ENCODE data around the gene PPP1CC. TPM values are rescaled to one million over a fixed set of nuclear protein-coding genes. Genes with fewer than 3 reads are reported as not detected.
"Not testable (repeated sequence)": the region's sequence is repeated elsewhere in the genome, so short reads cannot be mapped to it uniquely, and the experiment has no call there.

The PPP1CC gene
- total RNA-seq, 1 donor from 2014 or later = 102 TPM

DNA sequence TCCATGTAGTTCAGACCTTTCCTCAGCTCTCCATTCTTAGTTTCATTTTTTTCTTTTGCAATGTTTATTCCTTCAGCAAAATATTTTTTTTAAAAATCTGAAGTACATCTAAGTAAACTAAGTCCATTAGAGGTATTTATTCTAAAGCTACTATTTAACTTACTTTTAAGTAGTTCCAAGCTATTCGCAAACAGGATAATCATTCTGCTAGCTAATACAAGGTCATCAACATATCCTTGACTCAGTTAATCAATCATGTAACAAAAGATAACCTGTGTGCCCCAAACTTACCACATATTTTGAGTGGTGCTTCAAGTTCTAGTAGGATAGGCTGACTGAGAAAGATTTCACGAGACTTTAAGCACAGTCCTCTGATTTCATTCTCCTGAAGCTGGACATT is 11.2 kb downstream of the PPP1CC start:
- intact Hi-C loops (cut with DNase I) = no loop called here
- no peak for DNase-seq (ENCODE audit: low spot score)

DNA sequence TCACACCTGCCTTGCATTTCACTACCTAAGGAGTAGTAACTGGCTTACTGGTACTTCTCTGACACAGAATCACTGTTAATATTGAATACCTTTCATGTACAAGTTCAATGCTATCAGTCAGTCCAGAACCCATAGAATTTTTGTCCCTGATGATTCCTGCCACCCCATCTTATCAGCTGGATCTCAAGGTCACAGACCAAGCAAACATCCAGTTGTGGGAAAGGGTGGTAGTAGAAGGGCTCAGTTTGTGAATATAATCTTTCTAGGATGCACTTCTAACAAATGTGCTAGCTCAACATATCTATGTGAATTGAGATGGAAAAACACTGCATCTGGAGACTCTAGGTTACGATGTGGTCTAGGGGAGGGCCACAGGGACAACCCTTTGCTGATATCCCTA is 14.1 kb downstream of the PPP1CC start:
- DNase-seq (ENCODE audit: low spot score) = no peak
- intact Hi-C loops (cut with DNase I) = no loop called here

DNA sequence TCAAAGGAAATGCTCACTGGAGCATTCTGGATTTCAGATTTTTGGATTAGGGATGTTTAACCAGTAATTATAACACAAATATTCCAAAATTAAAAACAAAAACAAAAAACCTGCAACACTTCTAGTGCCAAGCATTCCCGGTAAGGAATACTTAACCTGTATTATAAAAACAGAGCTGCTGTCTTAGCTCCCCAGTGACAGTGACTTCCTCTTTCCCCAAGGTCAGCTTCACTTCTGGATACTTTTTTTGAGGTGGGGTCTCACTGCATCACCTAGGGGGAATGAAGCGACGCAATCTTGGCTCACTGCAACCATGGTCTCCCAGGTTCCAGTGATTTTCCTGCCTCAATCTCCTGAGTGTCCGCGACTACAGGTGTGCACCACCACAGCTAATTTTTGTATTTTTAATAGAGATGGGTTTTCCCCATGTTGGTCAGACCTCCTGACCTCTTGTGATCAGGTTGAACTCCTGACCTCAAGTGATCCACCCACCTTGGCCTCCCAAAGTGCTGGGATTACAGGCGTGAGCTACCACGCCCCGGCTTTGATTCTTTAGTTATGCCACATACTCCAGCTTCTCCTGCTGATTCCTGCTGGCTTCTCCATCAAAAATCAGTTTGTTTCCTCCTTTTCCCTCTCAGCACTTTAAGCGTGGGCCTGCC is 15.9 kb downstream of the PPP1CC start:
- no peak for DNase-seq (ENCODE audit: low spot score)
- intact Hi-C loops (cut with DNase I) = no loop called here

DNA sequence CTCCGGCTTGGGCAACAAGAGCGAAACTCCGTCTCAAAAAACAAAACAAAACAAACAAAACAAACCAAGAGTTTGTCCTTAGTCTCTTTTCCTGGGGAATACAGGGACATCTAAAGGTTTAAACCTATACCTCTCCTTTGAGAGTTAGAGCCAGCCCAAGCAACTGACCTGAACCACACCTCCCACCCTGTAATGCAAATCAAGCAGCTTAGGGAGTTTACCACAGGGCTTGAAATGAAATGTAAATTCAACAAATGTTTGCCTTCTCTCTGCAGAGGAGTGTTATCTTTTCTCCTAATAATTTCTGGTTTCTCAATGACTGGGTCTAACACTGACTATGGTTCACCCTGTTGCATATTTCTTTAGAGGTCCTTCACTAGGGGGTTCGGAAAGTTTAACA is 16.7 kb downstream of the PPP1CC start:
- intact Hi-C loops (cut with DNase I) = no loop called here
- DNase-seq (ENCODE audit: low spot score) = no peak

DNA sequence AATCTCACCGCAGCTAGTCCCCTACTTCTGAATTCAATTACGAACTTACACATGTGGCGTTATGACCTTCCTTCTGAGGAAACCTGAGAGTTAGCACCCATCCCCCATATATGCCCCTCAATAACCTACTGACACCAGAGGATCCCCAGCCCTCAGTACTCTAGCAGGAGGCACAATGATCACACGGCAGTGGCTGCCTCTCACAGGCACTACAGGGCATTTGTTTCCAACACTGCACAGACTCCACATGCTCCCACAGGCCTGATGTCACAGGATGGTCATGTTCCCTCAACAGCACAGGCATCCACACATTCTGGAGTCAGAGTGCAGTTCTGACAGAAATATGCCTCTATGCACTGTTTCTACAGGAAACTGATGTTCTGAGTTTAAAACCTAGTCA is 17.4 kb downstream of the PPP1CC start:
- DNase-seq (ENCODE audit: low spot score) = no peak
- intact Hi-C loops (cut with DNase I) = no loop called here

DNA sequence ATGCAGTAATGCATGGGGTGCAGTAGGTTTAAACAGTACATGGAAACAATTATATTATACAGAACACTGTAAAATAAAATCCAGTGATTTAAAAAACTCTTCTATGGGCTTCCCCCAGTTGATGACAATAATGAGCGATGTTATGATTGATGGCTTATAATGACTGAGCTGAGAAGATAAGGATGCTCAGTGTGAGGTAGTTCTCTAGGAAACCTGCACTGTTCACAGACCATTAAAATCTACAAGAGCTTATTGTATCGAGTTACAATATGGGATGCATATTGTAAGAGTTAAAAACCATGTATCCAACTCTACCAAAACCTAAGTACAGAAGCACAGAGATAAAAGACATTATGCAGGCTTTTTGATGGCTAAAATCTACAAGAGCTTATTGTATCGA is 19.8 kb downstream of the PPP1CC start:
- DNase-seq (ENCODE audit: low spot score); intact Hi-C loops (cut with DNase I): not testable (repeated sequence)

DNA sequence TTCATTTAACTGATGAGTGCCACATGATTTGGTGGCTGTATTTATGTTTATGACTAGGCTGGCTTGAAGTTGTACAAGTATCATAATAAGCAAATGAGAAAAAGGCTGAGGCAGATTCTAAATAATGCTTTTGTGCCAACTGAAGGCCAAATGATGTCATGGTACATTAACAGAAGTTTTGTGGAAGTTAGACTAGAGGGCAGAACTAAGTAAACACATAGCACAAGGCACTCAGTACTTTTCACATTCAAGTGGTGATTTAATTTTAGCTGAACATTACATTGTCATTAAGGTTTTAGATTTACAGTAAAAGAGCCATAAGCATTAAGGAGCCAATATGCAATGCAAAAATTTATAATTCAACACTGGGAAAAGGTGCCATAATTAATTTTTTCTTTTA is 21.1 kb downstream of the PPP1CC start:
- no peak for DNase-seq (ENCODE audit: low spot score)
- intact Hi-C loops (cut with DNase I) = no loop called here

DNA sequence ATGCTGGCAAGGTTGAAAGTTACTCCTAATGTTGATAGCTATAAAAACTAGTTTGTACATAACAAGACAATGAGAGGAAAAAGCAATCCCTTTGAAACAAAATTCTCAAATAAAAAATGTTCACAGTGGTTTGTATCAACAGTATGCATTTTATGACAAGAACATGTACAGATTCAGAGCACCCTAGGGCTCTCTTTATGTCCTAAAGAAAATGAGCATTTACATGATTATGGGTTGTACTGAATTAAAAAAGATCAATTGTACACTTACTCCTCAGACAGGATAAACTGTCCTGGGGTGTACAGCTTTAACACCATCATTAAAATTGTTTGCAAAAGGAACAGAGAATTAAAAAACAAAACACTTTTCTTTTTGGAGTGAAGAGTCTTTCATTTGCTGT is 22.2 kb downstream of the PPP1CC start:
- no peak for DNase-seq (ENCODE audit: low spot score)
- intact Hi-C loops (cut with DNase I) = no loop called here

DNA sequence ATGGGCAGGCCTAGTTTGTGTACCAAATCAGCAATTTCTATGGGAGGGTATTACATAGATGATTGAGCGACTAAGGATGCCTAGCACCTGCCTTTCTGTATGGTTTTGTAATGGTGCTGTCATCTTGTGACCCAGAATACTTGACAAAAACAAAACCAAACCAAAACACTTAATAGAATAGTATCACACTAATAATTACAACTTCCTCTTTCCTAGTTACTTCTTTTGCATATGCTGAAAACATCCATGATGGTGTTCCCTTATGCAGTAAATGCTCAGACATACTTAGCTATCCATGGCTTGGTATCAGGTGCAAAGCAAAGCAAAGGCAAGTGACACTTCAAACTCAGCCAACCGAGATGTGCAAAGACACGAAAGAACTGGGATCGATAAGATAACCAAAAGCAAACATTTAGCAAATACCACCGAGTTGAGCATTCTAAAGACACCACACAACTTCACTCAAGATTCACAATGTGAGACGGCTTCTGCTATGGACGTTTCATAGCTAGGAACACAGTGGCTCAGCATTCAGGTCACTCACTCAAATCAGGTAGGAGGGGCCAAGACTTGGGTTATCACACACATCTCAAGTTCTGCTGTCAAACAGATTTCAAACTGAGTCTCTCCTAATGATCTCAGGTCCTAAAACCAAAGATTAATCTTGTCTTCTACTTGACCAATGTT is 24.3 kb downstream of the PPP1CC start:
- intact Hi-C loops (cut with DNase I) = no loop called here
- no peak for DNase-seq (ENCODE audit: low spot score)

DNA sequence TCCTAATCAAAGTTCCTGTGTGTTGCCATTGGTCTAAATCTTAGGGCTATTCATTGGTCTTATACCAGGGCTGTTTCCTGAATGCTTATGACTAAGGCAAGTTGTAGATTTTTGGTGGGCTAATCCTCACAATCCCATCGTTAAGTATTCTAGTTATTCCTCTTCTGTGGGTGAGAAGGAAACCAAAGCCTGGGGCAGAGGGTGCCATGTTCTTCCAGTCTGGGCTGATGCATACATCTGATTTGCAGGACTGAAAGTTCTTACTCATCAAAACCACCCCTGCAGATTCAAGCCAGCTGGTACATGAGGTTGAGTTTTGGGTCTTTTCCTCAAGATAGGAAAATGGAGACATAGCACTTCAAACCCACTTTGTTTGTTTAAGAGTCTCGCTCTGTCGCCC is 25.7 kb downstream of the PPP1CC start:
- DNase-seq (ENCODE audit: low spot score) = no peak
- intact Hi-C loops (cut with DNase I) = no loop called here

DNA sequence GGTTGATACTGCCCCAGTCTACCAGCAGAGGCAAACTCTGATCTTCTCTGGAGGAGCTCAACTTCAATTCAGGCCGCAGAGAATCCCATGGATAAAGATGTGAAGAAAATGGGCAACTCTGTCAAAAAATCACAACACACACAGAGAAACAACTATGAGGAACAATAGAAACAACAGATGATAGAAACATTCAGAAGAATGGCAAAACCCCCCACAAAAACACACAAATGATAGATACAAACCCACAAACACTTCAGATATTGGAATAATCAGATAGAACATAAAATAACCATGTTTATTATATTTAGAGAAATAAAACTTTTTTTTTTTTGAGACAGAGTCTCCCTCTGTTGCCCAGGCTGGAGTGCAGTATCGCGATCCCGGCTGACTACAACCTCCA is 33.8 kb downstream of the PPP1CC start:
- intact Hi-C loops (cut with DNase I) = no loop called here
- no peak for DNase-seq (ENCODE audit: low spot score)

DNA sequence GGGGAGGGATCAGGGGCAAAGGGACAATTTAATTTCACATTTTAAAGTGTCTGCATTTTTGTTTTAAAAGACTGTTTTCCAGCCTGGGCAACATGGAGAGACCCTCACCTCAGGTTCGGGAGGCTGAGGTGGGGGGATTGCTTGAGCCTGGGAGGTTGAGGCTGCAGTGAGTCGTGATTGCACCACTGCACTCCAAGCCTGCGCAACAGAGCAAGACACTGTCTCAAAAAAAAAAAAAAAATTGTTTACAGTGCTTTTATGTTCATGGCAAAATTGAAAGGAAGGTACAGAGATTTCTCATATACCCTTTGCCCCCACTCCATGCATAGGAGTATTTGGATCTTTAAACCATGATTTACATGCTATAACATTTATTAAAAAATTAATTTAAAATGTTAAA is 37.4 kb downstream of the PPP1CC start:
- intact Hi-C loops (cut with DNase I) = no loop called here
- DNase-seq (ENCODE audit: low spot score) = no peak

DNA sequence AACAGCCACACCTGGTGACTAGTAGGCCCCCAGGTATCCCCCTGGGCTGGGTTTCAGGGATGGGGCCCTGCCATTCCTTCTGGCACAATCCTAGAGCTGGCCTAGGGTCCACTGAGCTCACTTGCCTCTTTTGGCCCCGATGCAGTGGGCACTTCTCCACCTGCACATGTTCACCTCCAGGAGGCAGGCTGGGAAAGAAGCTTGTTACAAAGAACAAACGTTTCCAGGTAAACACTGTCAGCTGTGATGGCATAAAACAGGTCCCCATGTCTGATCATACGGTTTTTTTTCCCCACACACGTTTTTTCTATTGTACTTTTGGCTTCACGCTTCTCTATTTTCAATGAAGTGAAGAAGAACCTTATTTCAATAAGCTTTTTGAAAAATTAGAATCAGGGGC is 37.9 kb downstream of the PPP1CC start:
- intact Hi-C loops (cut with DNase I) = no loop called here
- no peak for DNase-seq (ENCODE audit: low spot score)

DNA sequence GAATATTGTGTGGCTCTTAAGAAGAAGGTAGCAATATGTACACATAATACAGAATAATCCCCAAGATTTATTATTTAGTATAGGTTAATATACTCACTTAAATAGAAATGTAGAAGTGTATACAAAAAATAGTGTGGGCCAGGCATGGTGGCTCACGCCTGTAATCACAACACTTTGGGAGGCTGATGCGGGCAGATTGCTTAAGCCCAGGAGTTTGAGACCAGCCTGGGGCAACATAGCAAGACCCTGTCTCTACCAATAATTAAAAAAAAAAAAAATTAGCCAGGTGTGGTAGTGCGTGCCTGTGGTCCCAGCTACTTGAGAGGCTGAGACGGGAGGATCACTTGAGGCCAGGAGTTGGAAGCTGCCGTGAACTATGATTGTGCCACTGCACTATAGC is 38.5 kb downstream of the PPP1CC start:
- no peak for DNase-seq (ENCODE audit: low spot score)
- intact Hi-C loops (cut with DNase I) = no loop called here

DNA sequence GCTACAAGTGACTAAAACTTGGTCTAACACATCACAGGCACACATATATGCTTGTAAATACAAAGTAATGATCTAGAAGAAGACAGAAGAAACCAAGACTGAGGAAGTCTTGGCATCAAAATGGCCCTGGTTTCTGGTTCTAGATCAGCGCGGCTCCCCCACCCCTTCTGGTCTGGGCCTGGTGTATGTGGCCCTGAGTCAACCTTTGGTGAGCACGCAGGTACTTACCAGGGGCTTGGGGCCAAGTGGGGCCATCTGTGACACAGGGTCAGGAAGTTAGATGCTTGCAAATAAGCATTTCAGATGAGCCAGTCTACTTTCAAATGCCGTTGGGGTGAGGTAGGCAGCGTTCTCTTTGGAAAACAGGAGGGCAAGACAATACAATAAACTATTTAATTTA is 40.6 kb downstream of the PPP1CC start:
- intact Hi-C loops (cut with DNase I) = no loop called here
- DNase-seq (ENCODE audit: low spot score) = no peak

DNA sequence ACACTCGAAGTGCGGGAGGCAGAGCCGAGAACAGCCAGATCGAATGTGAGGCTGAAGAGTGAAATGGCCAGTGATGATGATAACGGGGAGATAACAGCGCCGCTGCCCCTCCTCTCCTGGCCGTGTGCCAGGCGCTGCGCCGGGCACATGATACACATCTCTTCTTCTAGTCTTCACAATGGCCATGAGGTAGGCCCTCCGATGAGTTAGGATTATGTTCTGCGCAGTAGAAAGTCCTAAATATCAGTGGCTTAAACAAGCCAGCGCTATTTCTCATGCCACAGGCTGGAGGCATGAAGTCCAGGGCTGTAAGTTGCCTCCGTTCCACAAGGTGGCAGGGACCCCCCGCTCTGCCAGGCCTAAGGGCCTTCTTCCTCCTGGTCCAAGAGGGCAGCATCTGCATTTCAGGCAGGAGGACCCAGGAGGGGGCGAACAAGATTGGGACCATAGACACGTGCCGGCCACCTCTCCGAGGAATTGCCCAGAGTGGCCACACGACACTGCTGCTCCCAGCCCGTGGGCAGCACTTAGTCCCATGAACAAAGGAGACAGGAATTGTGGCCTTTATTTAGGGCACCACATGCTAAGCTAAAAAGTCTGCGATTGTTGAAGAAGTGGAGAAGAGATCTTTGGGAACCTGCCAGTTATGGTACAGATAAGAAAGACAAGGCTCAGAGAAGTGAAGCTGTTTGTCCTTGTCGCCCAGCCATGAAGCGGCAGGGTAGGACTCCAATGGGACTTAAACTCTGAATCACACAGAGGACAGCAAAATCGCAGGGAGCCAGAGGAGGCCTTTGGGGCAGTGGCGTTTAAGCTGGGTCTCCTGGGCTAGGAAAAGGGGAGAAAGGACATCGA is 42.9 kb downstream of the PPP1CC start:
- no peak for DNase-seq (ENCODE audit: low spot score)
- intact Hi-C loops (cut with DNase I) = loop anchor here (2.0 to 5.0 kb wide), 3 partner anchors 42 to 188 kb away; partner anchors contain the start of gene PPP1CC

DNA sequence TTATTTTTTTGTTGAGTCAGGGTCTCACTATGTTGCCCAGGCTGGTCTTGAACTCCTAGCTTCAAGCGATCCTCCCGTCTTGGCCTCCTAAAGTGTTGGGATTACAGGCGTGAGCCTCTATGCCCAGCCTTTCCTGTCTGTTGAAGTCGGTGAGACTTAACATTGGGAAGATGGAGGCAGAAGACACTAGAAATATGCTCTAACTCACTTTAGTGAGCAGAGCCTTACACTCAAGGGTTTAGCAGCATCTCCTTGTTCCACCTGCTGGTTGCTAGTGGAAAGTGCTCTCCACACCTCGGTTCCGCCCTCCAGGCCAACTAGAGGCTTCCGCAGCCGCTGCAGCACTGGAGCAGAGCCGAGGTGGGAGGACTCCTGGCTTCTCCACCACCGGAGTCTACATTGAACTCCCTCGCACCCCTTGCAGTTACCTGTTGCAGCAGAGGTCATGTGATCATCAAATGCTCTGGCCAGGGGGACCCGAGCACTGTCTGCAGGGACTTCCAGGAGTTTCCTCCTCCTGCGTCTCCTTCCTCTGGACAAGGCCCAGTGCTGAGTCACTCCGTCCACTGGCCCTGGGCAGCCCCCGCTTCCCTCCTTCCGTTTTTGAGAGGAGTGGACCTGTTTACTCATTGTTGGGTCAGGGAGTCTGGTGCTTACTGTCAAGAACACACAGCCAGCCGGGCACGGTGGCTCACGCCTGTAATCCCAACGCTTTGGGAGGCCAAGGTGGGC is 44.4 kb downstream of the PPP1CC start:
- intact Hi-C loops (cut with DNase I) = loop anchor here (2.0 to 5.0 kb wide), 3 partner anchors 44 to 186 kb away; partner anchors contain the start of gene PPP1CC
- peak; percentile 92 for DNase-seq (ENCODE audit: low spot score)

DNA sequence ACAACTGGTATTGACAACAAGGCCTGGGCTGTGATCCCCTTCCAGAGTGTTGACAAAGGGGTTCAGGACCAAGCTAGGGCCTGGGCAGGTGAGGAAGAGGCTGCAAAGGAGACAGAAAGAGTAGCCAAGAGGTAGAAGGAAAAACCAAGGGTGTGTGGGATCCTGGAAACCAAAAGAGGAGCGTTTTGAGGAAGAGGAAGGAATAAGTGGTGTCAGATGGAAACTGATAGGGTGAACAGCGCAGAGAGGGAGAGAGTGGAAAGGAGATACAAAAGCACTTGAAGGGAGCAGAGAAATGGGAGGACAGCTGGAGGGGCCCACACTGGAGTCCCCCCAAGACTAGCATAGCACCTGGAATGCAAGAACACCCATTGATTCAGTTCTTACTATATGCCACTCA is 45.5 kb downstream of the PPP1CC start:
- intact Hi-C loops (cut with DNase I) = loop anchor here (5.0 kb wide), 2 partner anchors 45 to 185 kb away; partner anchors contain the start of gene PPP1CC
- no peak for DNase-seq (ENCODE audit: low spot score)

DNA sequence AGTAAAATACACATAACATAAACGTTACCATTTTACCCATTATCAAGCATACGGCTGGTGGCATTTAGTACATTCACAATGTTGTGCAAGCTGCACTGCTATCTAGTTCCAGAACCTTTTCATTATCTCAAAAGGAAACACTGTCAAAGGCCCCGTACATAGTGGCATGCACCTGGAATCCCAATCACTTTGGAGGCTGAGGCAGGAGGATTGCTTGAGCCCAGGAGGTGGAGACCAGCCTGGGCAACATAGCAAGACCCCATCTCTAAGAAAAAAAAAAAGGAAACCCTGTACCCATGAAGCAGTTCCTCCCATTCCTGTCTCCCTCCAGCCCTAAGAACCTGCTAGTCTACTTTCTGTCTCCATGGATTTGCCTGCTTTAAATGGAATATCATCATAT is 46.4 kb downstream of the PPP1CC start:
- DNase-seq (ENCODE audit: low spot score) = no peak
- intact Hi-C loops (cut with DNase I) = loop anchor here (5.0 kb wide), 2 partner anchors 46 to 184 kb away; partner anchors contain the start of gene PPP1CC

Data from cardiac septum (tissue), 1 donor.